ENCODE measurements around the gene SMPD2.
A peak's percentile ranks its signal among the peaks of the same experiment; 100 is the strongest.

SMPD2 gene

DNA sequence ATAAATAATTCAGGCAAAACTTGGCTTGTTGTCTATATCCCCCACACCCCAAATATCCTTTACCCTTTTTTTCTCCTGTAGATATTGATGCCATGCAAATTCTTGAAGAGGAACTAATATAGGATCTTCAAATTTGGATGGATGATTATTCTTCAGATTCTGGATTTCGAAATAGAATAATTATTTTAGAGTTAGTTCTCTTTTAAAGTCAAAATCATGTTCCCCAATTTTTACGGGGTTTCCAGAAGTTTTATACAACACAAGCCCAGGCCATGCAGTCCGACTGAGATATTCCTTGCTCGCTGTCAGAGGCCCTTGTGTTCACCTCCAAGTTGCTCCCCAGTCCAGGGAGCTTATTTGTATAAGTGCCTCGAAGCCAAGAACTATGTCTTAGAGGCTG lies 4.5 kb upstream of the SMPD2 start:
- Histone ChIP-seq H2AFZ (no peak overlapping the region), H3K4me3 (ENCODE audit: low read depth, low read length) (no peak overlapping the region), H3K27ac (no peak overlapping the region), H3K4me2 (ENCODE audit: low read length) (no peak overlapping the region), H3K4me1 (no peaks in the 10 kb centered on the region), H3K9me3 (ENCODE audit: control insufficient read depth, low read length) (no peaks in the 10 kb centered on the region), H3K79me2 (no peaks in the 10 kb centered on the region), H3K27me3 (ENCODE audit: control insufficient read depth, insufficient read depth, low read length) (no peaks in the 10 kb centered on the region), H3K36me3 (ENCODE audit: control insufficient read depth, insufficient read depth, low read length) (no peaks in the 10 kb centered on the region), H3K9ac (no peak overlapping the region)
- TF ChIP-seq, protein P1, sequence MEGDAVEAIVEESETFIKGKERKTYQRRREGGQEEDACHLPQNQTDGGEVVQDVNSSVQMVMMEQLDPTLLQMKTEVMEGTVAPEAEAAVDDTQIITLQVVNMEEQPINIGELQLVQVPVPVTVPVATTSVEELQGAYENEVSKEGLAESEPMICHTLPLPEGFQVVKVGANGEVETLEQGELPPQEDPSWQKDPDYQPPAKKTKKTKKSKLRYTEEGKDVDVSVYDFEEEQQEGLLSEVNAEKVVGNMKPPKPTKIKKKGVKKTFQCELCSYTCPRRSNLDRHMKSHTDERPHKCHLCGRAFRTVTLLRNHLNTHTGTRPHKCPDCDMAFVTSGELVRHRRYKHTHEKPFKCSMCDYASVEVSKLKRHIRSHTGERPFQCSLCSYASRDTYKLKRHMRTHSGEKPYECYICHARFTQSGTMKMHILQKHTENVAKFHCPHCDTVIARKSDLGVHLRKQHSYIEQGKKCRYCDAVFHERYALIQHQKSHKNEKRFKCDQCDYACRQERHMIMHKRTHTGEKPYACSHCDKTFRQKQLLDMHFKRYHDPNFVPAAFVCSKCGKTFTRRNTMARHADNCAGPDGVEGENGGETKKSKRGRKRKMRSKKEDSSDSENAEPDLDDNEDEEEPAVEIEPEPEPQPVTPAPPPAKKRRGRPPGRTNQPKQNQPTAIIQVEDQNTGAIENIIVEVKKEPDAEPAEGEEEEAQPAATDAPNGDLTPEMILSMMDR (IDR thresholded peaks at IDR 0.05) = no peak

DNA sequence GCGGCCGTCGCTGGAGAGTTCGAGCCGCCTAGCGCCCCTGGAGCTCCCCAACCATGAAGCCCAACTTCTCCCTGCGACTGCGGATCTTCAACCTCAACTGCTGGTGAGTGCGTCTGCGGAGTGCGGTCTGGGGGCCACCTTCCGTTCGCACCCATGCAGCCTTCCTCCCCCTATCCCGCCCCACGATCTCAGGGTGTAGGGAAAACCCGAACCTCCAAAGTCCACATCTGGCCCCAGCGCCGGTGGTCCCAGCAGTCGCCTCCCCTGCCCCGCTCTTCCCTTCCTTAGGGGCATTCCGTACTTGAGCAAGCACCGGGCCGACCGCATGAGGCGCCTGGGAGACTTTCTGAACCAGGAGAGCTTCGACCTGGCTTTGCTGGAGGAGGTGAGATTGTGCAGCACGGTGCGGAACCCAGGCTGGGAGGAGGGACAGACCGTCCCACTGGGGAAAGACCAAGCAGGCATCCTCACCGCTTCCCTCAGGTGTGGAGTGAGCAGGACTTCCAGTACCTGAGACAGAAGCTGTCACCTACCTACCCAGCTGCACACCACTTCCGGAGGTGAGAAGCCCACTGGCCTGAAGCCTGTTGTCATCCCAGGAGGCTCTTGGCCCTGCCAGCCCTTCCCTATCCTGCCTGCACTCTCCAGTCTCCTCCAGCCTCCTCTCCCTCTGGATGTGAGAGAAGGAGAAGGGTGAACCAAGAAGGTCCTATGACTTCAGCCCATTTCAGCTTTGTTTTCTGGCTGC lies 719 bp downstream of the SMPD2 start:
- Histone ChIP-seq H3K36me3 (ENCODE audit: control insufficient read depth, insufficient read depth, low read length) (no peaks in the 10 kb centered on the region), H3K4me2 (ENCODE audit: low read length) (peak overlapping the region; percentile 96), H3K27me3 (ENCODE audit: control insufficient read depth, insufficient read depth, low read length) (no peaks in the 10 kb centered on the region), H3K4me3 (ENCODE audit: low read depth, low read length) (peak overlapping the region; percentile 97), H3K4me1 (peaks cover 15% of the 10 kb centered on the region), H3K27ac (peak overlapping the region; percentile 61), H2AFZ (peak overlapping the region; percentile 88), H3K79me2 (no peaks in the 10 kb centered on the region), H3K9ac (peak overlapping the region; percentile 58), H3K9me3 (ENCODE audit: control insufficient read depth, low read length) (no peaks in the 10 kb centered on the region)
- TF ChIP-seq, protein P1 (IDR thresholded peaks at IDR 0.05) = no peak

DNA sequence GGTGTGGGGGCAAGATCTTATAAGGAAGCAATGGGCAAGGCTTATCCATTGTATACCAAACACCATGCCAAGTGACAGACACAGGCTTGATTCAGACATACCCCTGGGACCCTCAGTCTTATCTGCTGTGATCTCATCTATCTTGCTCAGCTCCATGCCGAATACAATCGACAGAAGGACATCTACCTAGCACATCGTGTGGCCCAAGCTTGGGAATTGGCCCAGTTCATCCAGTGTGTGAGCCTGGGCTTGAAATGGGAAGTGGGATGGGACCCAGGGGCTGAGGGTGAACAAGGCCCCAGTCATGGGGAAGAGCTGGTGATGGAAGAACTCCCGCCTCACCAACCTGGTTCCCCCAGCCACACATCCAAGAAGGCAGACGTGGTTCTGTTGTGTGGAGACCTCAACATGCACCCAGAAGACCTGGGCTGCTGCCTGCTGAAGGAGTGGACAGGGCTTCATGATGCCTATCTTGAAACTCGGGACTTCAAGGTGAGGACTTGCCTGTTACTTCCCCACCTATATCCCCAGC lies 1.9 kb downstream of the SMPD2 start:
- H3K9ac ChIP-seq = no peak overlapping the region
- H3K36me3 ChIP-seq (ENCODE audit: control insufficient read depth, insufficient read depth, low read length) = no peaks in the 10 kb centered on the region
- no peak overlapping the region for H2AFZ ChIP-seq
- no peak overlapping the region for H3K4me2 ChIP-seq (ENCODE audit: low read length)
- H3K27ac ChIP-seq = no peak overlapping the region
- H3K9me3 ChIP-seq (ENCODE audit: control insufficient read depth, low read length) = no peaks in the 10 kb centered on the region
- TF ChIP-seq, protein P1 (IDR thresholded peaks at IDR 0.05) = no peak
- no peak overlapping the region for H3K4me3 ChIP-seq (ENCODE audit: low read depth, low read length)
- H3K27me3 ChIP-seq (ENCODE audit: control insufficient read depth, insufficient read depth, low read length) = no peaks in the 10 kb centered on the region
- H3K79me2 ChIP-seq = no peaks in the 10 kb centered on the region
- H3K4me1 ChIP-seq = peaks cover 15% of the 10 kb centered on the region

DNA sequence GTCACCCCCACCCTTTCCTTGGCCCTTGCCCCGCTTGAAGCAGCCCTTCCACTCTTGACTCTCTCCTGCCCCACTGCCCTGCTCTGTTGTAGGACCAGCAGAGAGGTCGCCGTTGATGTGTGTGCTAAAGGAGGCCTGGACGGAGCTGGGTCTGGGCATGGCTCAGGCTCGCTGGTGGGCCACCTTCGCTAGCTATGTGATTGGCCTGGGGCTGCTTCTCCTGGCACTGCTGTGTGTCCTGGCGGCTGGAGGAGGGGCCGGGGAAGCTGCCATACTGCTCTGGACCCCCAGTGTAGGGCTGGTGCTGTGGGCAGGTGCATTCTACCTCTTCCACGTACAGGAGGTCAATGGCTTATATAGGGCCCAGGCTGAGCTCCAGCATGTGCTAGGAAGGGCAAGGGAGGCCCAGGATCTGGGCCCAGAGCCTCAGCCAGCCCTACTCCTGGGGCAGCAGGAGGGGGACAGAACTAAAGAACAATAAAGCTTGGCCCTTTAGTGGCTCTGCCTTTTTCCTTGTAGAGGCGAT lies 3.0 kb downstream of the SMPD2 start:
- H2AFZ ChIP-seq = no peak overlapping the region
- H3K27ac ChIP-seq = no peak overlapping the region
- H3K79me2 ChIP-seq = no peaks in the 10 kb centered on the region
- no peaks in the 10 kb centered on the region for H3K36me3 ChIP-seq (ENCODE audit: control insufficient read depth, insufficient read depth, low read length)
- TF ChIP-seq, protein P1 (IDR thresholded peaks at IDR 0.05) = no peak
- H3K9me3 ChIP-seq (ENCODE audit: control insufficient read depth, low read length) = no peaks in the 10 kb centered on the region
- peaks cover 15% of the 10 kb centered on the region for H3K4me1 ChIP-seq
- no peak overlapping the region for H3K4me2 ChIP-seq (ENCODE audit: low read length)
- no peaks in the 10 kb centered on the region for H3K27me3 ChIP-seq (ENCODE audit: control insufficient read depth, insufficient read depth, low read length)
- no peak overlapping the region for H3K9ac ChIP-seq
- no peak overlapping the region for H3K4me3 ChIP-seq (ENCODE audit: low read depth, low read length)

Measured in parathyroid adenoma (tissue), 2 donors.